Stimulated activated CD4-positive, alpha-beta T cell treated with anti-CD3 and anti-CD28 coated beads, Interleukin-12 subunit alpha, Interleukin-12 subunit beta, amount 100 ng/mL, for 24 hours (primary cell): ENCODE results near the gene TFDP1.

Experiments
- DNase-seq, 2 experiments: peaks; one replicate each; pipeline ENCODE4 v3.0.0-alpha.2; 2020; ENCODE audit warnings: low read depth in 2 of 2

The TFDP1 gene

DNA sequence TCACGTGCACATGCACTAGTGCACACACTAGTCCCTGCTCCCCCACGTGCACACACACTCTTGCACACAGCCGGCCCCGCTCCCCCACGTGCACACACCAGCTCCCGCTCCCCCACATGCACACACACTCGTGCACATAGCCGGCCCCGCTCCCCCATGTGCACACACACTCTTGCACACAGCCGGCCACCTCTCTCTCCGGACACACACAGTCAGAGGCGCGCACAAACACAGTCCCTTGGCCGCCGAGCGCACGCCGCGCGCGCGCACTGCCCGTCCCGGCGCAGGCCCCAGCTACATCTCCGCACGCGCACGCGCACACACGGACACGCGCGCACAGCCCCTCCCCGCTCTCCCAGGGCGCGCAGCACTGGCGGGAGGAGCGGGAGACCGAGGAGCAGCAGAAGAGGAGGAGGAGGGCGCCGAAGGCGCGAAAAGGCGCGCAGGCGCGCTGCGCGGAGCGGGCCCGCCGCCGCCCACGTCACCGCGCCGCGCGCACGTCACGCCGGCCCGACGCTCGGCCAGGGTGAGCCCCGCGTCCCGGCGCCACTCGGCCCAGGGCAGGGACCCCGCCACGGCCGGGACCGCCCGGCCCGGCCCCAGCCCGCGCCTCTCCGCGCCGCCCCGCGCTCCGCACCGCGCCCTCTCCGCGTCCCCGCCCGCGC is at the start of gene TFDP1:
TSS of gene TFDP1 (plus strand) at position 549 of the 665 bp plus-strand sequence. CDS start 1,085 bp downstream, outside the sequence.
- DNase-seq = peak; percentile 75 to 81

DNA sequence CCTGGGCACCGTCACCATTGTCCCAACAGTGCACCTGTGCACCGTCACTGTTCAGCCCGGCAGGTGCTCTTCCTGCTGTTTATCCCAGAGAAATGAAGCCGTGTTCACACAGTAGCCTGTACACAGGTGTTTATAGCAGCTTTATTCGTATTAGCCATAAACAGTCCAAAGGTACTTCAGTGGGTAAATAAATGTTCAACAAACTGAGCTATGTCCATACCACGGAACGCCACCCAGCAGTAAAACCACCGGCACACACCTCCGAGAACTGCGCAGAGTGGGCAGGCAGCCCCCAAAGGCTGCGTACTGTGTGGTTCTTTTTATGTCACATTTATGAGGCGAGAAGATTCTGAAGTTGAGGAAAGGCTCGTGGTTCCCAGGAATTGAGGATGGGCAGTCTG is 49.2 kb upstream of the TFDP1 start:
- no peak for DNase-seq

DNA sequence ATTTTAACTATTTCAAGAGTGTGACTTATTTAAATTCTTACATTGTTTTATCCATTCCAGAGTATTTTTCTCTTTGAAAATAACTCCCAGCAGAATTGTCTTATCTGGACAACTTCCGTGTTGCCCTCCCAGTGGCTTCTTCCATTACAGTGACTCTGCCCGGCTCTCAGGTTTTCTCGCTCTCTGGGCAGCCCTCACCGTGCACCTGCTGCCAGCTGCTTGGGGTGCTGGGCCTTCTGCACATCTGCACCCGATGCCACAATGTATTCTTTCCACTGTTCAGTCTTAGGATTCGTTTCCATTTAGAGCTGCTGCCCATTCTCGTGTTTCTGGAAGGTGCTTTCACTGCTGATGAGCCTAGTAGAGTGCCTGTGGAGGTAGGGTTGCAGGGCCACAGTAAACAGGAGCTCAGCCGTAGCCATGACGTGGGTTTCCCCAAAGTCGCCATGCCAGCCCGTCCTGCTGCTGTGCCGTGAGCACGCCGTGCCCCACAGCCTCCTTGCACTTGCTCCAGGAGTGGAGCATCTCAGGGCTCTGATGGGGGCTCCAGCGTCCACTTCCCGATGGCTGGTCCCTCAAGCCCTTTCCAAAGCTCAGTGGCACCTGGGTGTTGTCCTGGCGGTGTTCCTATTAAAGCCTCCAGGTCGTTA is 48.0 kb upstream of the TFDP1 start:
- no peak for DNase-seq

- no peak for DNase-seq
Observed at GRCh38 chr13:113537205-113537604, 47.3 kb upstream of the TFDP1 start.

DNA sequence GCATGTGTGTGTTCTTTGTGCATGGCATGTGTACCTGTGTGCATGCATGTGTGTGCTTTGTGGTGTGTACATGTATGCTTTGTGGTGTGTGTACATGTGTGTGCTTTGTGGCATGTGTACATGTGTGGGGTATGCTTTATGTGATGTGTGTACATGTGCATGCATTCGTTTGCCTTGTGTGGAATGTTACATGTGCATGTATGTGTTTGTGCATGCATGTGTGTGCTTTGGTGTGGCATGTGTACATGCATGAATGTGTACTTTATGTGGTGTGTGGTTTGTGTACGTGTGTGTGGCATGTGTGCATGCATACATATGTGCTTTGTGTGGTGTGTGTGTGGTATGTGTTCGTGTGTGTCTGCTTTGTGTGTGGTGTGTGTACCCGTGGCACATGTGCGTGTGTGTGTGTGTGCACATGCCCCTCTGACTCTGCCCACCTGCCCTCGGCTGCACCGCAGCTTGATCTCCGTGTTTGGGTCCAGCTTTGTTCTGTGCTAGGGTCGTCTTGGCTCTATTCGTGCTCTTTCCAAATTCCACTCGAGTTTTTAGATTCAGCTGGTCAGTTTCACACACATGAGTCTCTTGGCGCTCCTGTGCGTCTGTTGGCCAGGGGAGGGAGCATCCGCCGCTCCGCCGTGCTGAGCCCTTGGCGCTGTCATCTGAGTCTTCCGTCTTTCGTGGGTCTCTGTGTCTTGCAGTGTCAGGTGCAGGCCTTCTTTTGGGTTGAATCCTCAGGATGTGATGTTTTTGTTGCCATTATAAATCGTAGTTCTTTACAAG is 46.5 kb upstream of the TFDP1 start:
- no peak for DNase-seq

DNA sequence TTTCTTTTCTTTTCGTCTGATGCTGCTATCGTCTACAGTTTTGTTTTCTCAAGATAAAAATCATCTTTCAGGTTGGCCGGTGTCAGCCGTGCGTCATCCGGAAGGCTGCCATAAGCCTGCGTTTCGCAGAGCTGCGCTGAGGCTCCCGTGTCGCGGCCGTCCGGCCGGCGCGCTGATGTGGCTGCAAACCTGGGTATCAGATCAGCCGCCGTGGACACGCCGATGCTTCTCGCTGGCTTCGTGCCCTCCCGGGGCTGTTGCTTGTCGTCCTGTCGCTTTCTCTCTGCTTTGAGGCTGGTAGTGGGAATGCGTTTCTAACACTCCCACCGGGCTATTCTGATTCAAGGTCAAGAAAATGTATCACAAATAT is 45.9 kb upstream of the TFDP1 start:
- DNase-seq = no peak

DNA sequence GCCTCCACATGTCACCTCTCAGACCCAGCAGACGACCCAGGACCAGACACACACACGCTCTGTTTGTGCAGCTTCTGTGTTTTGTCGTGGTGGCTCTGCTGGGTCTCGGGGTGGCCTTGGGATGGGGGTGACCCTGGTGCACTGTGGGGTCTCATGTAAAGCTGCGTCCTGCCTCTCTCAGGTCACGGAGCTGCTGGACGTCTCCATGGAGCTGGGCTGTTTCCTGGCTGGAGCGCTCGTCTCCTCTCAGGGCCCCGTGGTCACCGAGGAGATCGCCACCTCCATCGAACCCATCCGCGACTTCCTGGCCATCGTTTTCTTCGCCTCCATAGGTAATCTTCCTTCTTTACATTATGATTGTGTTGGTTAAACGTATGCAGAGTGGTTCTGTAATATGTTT is 45.4 kb upstream of the TFDP1 start:
- DNase-seq = no peak

GRCh38 chr13:113539822-113540221 is 44.7 kb upstream of the TFDP1 start:
- no peak for DNase-seq

GRCh38 chr13:113540523-113540922 is 44.0 kb upstream of the TFDP1 start:
- no peak for DNase-seq

- no peak for DNase-seq
Observed at GRCh38 chr13:113542751-113543424, 41.7 kb upstream of the TFDP1 start.

DNA sequence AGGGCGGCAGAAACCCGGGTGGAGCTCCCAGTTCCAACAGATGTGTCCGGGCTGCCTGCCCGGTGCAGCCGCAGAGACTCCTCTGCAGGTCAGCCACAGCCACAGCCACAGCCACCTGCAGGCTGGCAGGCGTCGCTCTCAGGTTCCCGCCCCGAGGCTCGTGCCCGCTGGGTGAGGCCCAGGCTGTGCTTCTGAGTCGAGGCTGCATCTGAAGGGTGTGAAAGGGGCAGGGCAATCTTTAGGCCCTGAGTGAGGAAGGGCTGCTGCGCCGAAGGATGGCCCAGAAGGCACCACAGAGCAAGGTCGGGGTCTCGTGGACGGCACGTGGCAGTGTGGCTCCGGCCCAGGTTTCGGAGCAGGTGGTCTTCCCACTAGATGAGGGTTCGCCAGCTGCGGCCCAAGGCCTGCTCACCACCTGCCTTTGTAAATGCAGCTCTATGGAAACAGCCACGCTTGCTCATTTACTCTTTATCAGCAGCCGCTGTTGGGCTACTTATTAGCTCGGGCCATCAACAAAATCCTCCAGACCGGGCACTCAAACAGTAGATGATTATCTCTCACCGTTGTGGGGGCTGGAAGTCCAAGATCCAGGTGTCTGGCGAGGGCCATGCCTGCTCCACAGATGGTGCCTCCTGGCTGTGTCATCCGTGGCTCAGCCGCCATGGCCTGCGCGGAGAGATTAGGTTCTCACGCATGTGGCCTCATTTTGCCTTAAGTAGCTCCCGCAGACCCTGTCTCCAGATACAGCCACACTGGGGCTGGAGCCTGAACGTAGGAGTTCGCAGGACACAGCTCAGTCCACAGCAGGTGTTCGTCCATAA is 40.3 kb upstream of the TFDP1 start:
- DNase-seq = no peak

DNA sequence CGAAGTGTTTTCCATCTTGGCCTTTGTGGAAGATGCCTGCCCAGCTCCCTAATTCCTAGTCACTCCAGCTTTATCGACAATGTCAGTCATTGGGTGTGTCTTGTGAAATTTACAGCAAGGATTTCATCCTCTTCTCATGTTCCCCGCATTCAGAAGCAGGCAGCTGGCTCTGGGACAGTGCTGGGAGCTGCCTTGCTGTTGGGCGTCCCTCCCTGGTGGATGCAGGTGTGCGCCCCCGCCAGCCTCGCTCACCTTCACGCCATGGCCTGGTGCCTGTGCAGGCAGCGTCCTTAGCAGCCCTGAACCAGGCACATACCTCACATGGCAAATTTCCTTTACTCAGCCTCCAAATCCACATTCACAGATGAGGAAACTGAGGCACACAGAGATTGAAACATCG is 39.7 kb upstream of the TFDP1 start:
- DNase-seq = no peak

- DNase-seq = no peak
Observed at GRCh38 chr13:113545455-113545930, 39.1 kb upstream of the TFDP1 start.

DNA sequence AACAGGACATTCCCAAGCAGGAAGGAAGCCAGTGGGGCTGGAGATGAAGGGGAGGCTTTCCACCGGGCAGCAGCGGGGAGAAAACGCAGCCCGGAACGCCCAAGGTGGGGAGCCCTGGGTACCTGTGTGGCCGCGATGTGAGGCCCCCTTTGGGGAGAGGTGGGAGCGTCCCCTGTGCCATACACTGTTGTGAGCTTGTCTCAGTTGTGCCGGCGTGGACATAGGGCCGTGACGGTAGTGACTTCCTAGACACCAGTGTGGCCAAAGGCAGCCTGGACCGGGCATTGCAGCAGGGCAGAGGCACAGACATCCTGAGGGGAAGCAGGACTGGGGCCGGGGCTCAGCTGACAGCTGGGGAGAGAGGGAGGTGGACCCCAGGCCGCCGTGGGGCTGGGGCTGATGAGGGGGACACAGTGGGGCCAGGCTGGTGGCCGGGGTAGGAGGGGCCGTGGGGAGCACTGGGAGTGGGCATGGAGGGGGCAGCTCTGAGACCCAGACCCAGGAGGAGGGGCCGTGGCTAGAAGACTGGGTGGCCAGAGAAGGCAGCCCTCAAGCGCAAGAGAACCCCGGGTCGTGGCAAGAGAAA is 38.5 kb upstream of the TFDP1 start:
- DNase-seq = no peak

- no peak for DNase-seq
Observed at GRCh38 chr13:113546571-113547237, 37.8 kb upstream of the TFDP1 start.

DNA sequence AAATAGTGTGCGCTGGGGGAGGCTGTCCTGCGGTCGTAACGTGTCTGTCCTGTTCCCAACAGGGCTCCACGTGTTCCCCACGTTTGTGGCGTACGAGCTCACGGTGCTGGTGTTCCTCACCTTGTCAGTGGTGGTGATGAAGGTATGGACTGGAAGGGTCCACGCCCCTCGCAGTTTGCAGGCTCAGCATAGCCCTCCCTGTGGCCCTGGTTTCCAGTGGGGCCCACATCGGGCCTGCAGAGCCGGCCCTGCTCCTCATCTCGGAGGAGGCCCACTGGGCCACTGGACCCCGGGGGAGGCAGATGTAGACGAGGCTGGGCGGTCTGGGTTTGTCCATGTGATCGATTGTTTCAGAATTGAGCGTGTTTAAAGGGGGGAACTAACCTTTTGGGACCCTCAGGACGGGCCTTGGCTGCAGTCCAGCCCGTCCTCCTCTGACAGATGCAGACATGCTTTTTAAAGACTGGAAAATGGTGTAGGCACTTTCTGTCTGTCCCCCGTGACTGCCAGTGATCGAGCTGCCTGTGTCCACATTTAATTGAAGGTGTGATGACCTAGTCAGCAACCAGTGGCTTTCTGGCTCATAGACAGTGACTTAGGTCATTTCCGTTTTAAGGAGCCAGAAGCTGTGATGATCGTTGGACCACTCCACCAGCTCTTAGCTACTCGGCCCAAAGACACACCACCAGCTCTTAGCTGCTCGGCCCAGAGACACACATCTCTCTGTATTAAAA is 37.1 kb upstream of the TFDP1 start:
- no peak for DNase-seq

DNA sequence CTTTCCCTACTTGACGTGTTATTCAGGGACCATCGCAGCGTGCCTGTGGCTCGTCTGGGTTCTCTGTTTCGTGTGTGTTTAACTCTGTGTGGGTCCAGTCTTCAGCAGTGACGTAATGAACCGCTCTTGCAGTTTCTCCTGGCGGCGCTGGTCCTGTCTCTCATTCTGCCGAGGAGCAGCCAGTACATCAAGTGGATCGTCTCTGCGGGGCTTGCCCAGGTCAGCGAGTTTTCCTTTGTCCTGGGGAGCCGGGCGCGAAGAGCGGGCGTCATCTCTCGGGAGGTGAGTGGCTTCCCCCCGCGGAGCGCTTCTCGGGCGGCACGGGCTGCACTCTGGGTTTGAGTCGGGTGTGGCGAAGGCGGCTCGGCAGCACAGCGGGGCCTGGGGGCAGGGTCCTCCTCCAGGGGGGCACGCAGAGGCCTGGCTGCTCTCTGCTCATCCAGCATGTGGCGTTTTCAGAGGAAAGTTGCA is 36.3 kb upstream of the TFDP1 start:
- no peak for DNase-seq

DNA sequence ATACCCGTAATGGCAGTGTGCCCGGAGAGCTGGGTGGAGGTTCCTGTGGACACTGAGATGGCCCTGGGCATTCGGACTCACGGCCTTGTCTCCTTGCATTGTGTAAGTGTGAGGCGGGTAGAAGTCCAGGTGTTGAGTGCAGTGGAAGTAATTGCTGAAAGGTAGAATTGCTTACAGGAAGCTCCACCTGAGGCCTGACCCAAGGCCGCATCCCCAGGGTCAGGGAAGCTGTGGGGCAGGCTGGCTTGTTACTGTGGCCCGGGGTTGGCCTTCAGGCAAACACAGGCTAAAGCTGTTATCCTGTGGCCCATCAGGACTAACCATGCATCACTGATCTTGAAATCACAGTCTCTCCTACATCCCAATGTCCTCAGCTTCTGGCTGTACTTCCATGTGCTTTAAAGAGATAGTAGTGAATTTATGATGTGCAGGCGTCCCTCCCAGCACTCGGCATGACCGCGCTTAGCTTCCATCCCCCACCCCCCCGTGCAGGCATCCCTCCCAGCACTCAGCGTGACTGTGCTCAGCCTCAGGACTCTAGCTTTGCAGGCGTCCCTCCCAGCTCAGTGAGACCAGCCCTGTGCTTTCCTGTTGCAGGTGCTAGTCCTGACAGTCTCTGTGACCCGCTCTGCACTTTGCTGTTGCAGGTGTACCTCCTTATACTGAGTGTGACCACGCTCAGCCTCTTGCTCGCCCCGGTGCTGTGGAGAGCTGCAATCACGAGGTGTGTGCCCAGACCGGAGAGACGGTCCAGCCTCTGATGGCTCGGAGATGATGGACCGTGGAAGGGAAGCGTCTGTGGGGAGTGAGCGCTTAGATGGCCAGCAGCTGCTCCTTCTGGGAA is 35.6 kb upstream of the TFDP1 start:
- DNase-seq = no peak

DNA sequence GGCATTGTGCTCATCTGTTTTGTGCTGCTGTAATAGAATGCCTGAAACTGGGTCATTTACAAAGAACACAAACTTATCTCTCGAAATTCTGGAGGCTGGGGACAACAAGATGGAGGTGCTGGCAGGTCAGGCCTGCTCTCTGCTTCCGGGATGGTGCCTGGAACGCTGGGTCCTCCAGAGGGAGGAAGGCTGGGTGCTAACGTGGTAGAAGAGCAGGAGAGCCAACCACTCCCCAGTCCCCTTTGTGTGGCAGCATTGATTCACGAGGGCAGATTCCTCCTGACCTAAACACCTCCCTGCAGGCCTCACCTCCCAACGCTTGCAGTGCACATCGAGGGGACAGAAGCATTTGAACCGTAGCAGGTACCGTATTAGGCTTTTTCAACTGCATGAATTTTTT is 34.1 kb upstream of the TFDP1 start:
- DNase-seq = no peak
